Neuronal stem cell (in vitro differentiated cells): ENCODE results near the gene CCDC138. TPM values are rescaled to one million over a fixed set of nuclear protein-coding genes. Genes with fewer than 3 reads are reported as not detected.
"Not testable (repeated sequence)": the region's sequence is repeated elsewhere in the genome, so short reads cannot be mapped to it uniquely, and the experiment has no call there.

ENCODE experiments used
- DNase-seq: peaks from one replicate; pipeline ENCODE4 v3.0.0-alpha.2; 2013; ENCODE audit warnings: low spot score
- H2AFZ ChIP-seq: one replicate; pipeline ENCODE4 v1.6.1; 2013; ENCODE audit warnings: mild to moderate bottlenecking, low read length, inconsistent platforms
- H2AK5ac ChIP-seq: 2 replicates; pipeline ENCODE4 v1.6.1; 2013; ENCODE audit warnings: low read depth, mild to moderate bottlenecking, inconsistent platforms, low read length, moderate library complexity, mixed read lengths
- H2BK120ac ChIP-seq: 2 replicates; pipeline ENCODE4 v1.6.1; 2013; ENCODE audit warnings: low read depth, mild to moderate bottlenecking, inconsistent platforms, low read length, moderate library complexity, mixed read lengths
- H2BK12ac ChIP-seq: one replicate; pipeline ENCODE4 v1.6.1; 2013; ENCODE audit warnings: low read length, inconsistent platforms
- H2BK15ac ChIP-seq: 2 replicates; pipeline ENCODE4 v1.6.1; 2013; ENCODE audit warnings: mild to moderate bottlenecking, low read length, inconsistent platforms, mixed read lengths
- H2BK5ac ChIP-seq: one replicate; pipeline ENCODE4 v1.6.1; 2013; ENCODE audit warnings: inconsistent platforms, mild to moderate bottlenecking, low read length, moderate library complexity
- H3K14ac ChIP-seq: one replicate; pipeline ENCODE4 v1.6.1; 2013; ENCODE audit warnings: low read length, inconsistent platforms
- H3K18ac ChIP-seq: 2 replicates; pipeline ENCODE4 v1.6.1; 2013; ENCODE audit warnings: low read length, inconsistent platforms
- H3K23ac ChIP-seq: 2 replicates; pipeline ENCODE4 v1.6.1; 2013; ENCODE audit warnings: low read depth, mild to moderate bottlenecking, mixed read lengths, low read length, inconsistent platforms; ENCODE audit not compliant: poor library complexity
- H3K27ac ChIP-seq: replicated peaks from 3 replicates; pipeline ENCODE4 v1.5.1; 2013; ENCODE audit warnings: low read length, inconsistent platforms
- H3K27me3 ChIP-seq, 3 experiments: 2 replicates each; pipeline ENCODE4 v1.6.1; 2013; ENCODE audit warnings: low read length in 3 of 3, mild to moderate bottlenecking in 2 of 3, inconsistent platforms in 1 of 3, low read depth in 1 of 3, mixed read lengths in 1 of 3, moderate library complexity in 1 of 3; ENCODE audit not compliant: control insufficient read depth in 3 of 3, insufficient read depth in 3 of 3
- H3K36me3 ChIP-seq, 2 donors: replicated peaks in 1 of 2; 2 replicates each; pipeline ENCODE4 v1.6.1; 2013; ENCODE audit warnings: low read length in 2 of 2; ENCODE audit not compliant: control insufficient read depth in 2 of 2, insufficient read depth in 2 of 2
- H3K4ac ChIP-seq: 2 replicates; pipeline ENCODE4 v1.6.1; 2013; ENCODE audit warnings: inconsistent platforms, mild to moderate bottlenecking, low read length, moderate library complexity
- H3K4me1 ChIP-seq, 2 donors: 1 replicate in 1 of 2; 2 replicates in 1 of 2; pipeline ENCODE4 v1.6.1; 2013; ENCODE audit warnings: low read length in 2 of 2, low read depth in 1 of 2; ENCODE audit not compliant: control insufficient read depth in 2 of 2, insufficient read depth in 1 of 2
- H3K4me2 ChIP-seq: one replicate; pipeline ENCODE4 v1.6.1; 2013; ENCODE audit warnings: mild to moderate bottlenecking, low read length, inconsistent platforms; ENCODE audit not compliant: insufficient read depth, poor library complexity, severe bottlenecking
- H3K4me3 ChIP-seq, 2 donors: 2 replicates each; pipeline ENCODE4 v1.5.1; 2013; ENCODE audit warnings: low read length in 2 of 2, mild to moderate bottlenecking in 2 of 2, inconsistent platforms in 1 of 2, moderate library complexity in 1 of 2
- H3K79me1 ChIP-seq: one replicate; pipeline ENCODE4 v1.6.1; 2013; ENCODE audit warnings: low read depth, mild to moderate bottlenecking, inconsistent platforms, low read length, moderate library complexity
- H3K9ac ChIP-seq: one replicate; pipeline ENCODE4 v1.6.1; 2013; ENCODE audit warnings: mild to moderate bottlenecking, low read depth, low read length, inconsistent platforms; ENCODE audit not compliant: poor library complexity
- H3K9me3 ChIP-seq, 2 donors: replicated peaks in 1 of 2; 2 replicates each; pipeline versions ENCODE3 to v1.6.1; 2013; ENCODE audit warnings: low read length in 2 of 2, mild to moderate bottlenecking in 2 of 2, inconsistent platforms in 1 of 2, low read depth in 1 of 2, mixed read lengths in 1 of 2, moderate library complexity in 1 of 2; ENCODE audit not compliant: control insufficient read depth in 2 of 2, insufficient read depth in 1 of 2
- H4K8ac ChIP-seq: one replicate; pipeline ENCODE4 v1.6.1; 2013; ENCODE audit warnings: low read depth, mild to moderate bottlenecking, inconsistent platforms, low read length, moderate library complexity
- H4K91ac ChIP-seq: one replicate; pipeline ENCODE4 v1.6.1; 2013; ENCODE audit warnings: low read length, low read depth, mild to moderate bottlenecking, inconsistent platforms; ENCODE audit not compliant: poor library complexity
- WGBS, 2 donors: extraction: QIAGEN DNeasy Blood & Tissue Kit; methylation state at CpG; one replicate each; pipeline ENCODE4 v1.1.7; 2013; ENCODE audit warnings: missing lambda C conversion rate in 2 of 2, mixed read lengths in 1 of 2; ENCODE audit not compliant: insufficient read length in 2 of 2, insufficient replicate concordance in 1 of 2; ENCODE audit errors: extremely low coverage in 2 of 2; 5-methylcytosine and 5-hydroxymethylcytosine counted together
- polyA plus RNA-seq, 2 experiments: library from polyadenylated mRNA; stranded (reverse); fragments of 200-250 nt; gene quantifications; one replicate each; pipeline ENCODE4 v1.2.3, GENCODE V29; 2013

CCDC138 gene, protein sequence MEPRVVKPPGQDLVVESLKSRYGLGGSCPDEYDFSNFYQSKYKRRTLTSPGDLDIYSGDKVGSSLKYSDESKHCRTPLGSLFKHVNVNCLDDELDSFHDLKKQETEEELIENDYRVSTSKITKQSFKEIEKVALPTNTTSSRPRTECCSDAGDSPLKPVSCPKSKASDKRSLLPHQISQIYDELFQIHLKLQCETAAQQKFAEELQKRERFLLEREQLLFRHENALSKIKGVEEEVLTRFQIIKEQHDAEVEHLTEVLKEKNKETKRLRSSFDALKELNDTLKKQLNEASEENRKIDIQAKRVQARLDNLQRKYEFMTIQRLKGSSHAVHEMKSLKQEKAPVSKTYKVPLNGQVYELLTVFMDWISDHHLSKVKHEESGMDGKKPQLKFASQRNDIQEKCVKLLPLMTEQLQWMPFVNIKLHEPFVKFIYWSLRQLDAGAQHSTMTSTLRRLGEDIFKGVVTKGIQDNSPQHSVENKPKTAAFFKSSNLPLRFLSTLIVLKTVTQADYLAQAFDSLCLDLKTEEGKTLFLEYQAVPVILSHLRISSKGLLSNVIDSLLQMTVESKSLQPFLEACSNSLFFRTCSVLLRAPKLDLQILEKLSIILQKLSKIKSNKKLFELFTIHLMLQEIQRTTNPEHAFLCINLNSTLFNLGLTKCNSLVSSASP
- 26.5 TPM for polyA plus RNA-seq (2013, experiment 1 of 2)
- polyA plus RNA-seq (2013, experiment 2 of 2): 25.2 TPM

DNA sequence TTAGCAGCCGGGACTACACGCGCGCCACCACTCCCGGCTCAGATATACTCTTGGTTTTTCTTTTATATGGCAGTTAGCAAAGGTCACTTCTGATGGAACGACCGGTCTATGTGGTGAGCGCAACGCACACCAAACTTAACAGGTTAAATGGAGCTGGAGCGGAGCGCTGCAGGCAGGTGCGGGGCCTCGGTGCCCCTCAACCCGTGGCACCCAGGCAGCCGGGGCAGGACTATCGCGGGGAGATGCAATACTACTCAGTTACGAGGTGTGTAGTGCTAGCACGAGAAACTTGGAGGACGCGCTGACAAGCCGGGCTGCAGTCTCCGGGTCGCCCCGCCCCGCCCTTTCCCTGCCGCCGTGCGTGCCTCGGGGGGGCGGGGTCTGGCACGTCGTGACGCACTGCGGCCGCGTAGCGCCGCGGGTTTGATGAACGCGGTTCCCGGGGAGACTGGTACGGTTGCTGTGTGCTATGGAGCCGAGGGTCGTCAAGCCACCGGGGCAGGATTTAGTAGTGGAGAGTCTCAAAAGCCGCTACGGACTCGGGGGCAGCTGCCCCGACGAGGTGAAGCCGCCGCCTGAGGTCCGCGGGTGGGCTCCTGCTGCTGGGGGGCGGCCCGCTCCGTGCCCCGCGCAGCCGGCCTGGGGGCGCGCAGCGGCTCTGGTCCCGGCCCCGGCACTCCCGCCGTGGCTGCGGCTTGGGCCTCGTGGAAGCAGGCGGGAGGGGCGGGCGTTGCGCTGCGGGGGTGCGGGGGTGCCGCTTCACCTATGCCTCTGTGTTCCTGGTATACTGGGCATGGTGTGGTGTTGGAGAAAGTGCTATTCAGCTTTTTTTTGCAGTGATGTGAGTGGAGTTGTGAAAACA is at the start of gene CCDC138:
CCDC138 (plus strand) TSS at position 418 of the 862 bp plus-strand sequence; CDS start at position 470, 52 bp downstream.
- Histone ChIP-seq H2BK15ac (peak within 1 kb of the TSS; percentile 26), H3K4me2 (peak within 1 kb of the TSS; percentile 96), H2AK5ac (peak within 1 kb of the TSS; percentile 28), H3K4me3 (peak within 1 kb of the TSS; percentile 55 to 89), H3K79me1 (peaks cover 3% of the 10 kb centered on the region), H3K9me3 (no peaks in the 10 kb centered on the region), H3K18ac (peak within 1 kb of the TSS; percentile 97), H3K23ac (peak within 1 kb of the TSS; percentile 89), H2BK5ac (peak within 1 kb of the TSS; percentile 96), H4K8ac (peak within 1 kb of the TSS; percentile 43), H3K4ac (no peak within 1 kb of the TSS), H2BK120ac (no peak within 1 kb of the TSS), H3K27me3 (no peaks in the 10 kb centered on the region), H2BK12ac (peak within 1 kb of the TSS; percentile 41), H3K27ac (peak within 1 kb of the TSS; percentile 90), H3K9ac (peak within 1 kb of the TSS; percentile 92), H3K4me1 (peaks cover 0 to 3% of the 10 kb centered on the region in 2 donors), H3K14ac (peak within 1 kb of the TSS; percentile 94), H3K36me3 (peaks cover 11 to 66% of the 10 kb centered on the region in 2 donors), H2AFZ (peak within 1 kb of the TSS; percentile 95), H4K91ac (no peak within 1 kb of the TSS)
- peak; percentile 88 for DNase-seq
- WGBS, 2 donors: no CpG with 5 or more reads among the region's 78 CpGs

DNA sequence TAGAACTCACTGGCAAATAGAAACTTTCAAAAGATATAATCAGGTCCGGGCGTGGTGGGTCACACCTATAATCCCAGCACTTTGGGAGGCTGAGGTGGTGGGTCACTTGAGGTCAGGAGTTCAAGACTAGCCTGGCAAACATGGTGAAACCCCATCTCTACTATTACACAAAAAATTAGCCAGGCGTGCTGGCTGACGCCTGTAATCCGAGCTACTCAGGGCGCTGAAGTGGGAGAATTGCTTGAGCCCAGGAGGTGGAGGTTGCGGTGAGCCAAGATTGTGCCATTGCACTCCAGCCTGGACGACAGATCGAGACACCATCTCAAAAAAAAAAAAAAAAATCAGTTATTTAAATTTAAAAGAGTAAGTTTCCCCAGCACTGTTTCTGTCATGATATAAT is 28.6 kb upstream of the CCDC138 start:
- not testable (repeated sequence) for H3K4me2 ChIP-seq, H4K8ac ChIP-seq, H2BK12ac ChIP-seq, H3K23ac ChIP-seq, H2AFZ ChIP-seq, H3K27ac ChIP-seq, H3K14ac ChIP-seq, DNase-seq, H3K4ac ChIP-seq, H2BK120ac ChIP-seq, H3K4me1 ChIP-seq, H3K9ac ChIP-seq, H3K9me3 ChIP-seq, H2BK15ac ChIP-seq, H2BK5ac ChIP-seq, H3K79me1 ChIP-seq, H2AK5ac ChIP-seq, H3K4me3 ChIP-seq, H3K27me3 ChIP-seq, H3K18ac ChIP-seq, H4K91ac ChIP-seq
- H3K36me3 ChIP-seq: peaks cover 0 to 46% of the 10 kb centered on the region in 2 donors
- WGBS, 2 donors: no CpG with 5 or more reads among the region's 9 CpGs

DNA sequence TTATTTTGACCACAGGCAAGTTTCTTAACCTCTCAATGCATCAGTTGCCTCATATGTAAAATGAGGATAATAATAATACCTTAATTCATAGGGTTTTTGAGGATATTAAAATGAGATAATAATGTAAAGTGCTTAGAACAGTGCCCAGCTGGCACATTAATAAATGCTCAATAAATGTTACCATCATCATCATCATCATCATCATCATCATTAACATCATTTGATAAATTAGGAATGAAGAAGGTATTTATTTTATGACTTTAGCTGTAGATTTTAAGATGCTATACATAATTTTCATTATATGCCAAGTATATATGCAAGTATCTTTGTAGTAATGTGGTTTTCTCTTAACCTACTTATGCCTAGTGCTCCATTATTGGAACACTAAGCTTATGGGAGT is 24.0 kb upstream of the CCDC138 start:
- H4K8ac ChIP-seq, H2BK120ac ChIP-seq, H4K91ac ChIP-seq, H3K23ac ChIP-seq, H3K9me3 ChIP-seq, H3K79me1 ChIP-seq, H2BK12ac ChIP-seq, H2AK5ac ChIP-seq, H3K4me3 ChIP-seq, H3K18ac ChIP-seq, H3K27me3 ChIP-seq, H3K4ac ChIP-seq, DNase-seq, H2BK5ac ChIP-seq, H2BK15ac ChIP-seq, H3K14ac ChIP-seq, H3K4me1 ChIP-seq, H3K9ac ChIP-seq, H3K4me2 ChIP-seq, H3K27ac ChIP-seq, H2AFZ ChIP-seq: not testable (repeated sequence)
- peaks cover 18 to 58% of the 10 kb centered on the region in 2 donors for H3K36me3 ChIP-seq
